Liver (tissue), 9 donors: ENCODE results near the gene MEG3. TPM values are rescaled to one million over a fixed set of nuclear protein-coding genes. Genes with fewer than 3 reads are reported as not detected.

Experiments used
- DNase-seq: peaks from one replicate; pipeline ENCODE4 v3.0.0-alpha.2; 2017; ENCODE audit warnings: low spot score
- H3K27ac ChIP-seq, 2 donors: one replicate each; pipeline ENCODE4 v1.7.0; 2013; ENCODE audit warnings: inconsistent platforms in 2 of 2, low read length in 2 of 2, control low read depth in 1 of 2, low read depth in 1 of 2, mild to moderate bottlenecking in 1 of 2
- H3K27me3 ChIP-seq, 4 donors: one replicate each; pipeline versions ENCODE4 v1.6.1 to v1.7.0; 2013; ENCODE audit warnings: low read length in 3 of 4, inconsistent platforms in 1 of 4, mild to moderate bottlenecking in 1 of 4, moderate library complexity in 1 of 4; ENCODE audit not compliant: control insufficient read depth in 4 of 4, insufficient read depth in 4 of 4
- H3K36me3 ChIP-seq, 4 donors: one replicate each; pipeline versions ENCODE4 v1.6.1 to v1.7.0; 2013; ENCODE audit warnings: low read length in 3 of 4, mild to moderate bottlenecking in 3 of 4, low read depth in 1 of 4, moderate library complexity in 1 of 4; ENCODE audit not compliant: control insufficient read depth in 4 of 4, insufficient read depth in 3 of 4
- H3K4me1 ChIP-seq, 4 donors: one replicate each; pipeline versions ENCODE4 v1.6.1 to v1.7.0; 2013; ENCODE audit warnings: low read length in 3 of 4, mild to moderate bottlenecking in 3 of 4, moderate library complexity in 1 of 4; ENCODE audit not compliant: control insufficient read depth in 4 of 4, insufficient read depth in 4 of 4
- H3K4me3 ChIP-seq, 3 donors: one replicate each; pipeline versions ENCODE4 v1.6.1 to v1.7.0; 2013; ENCODE audit warnings: low read length in 3 of 3, control low read depth in 1 of 3, low read depth in 1 of 3, mild to moderate bottlenecking in 1 of 3
- H3K9ac ChIP-seq, 2 donors: one replicate each; pipeline ENCODE4 v1.7.0; 2013; ENCODE audit warnings: low read length in 2 of 2, mild to moderate bottlenecking in 2 of 2, moderate library complexity in 2 of 2, control low read depth in 1 of 2, low read depth in 1 of 2
- H3K9me3 ChIP-seq, 4 donors: one replicate each; pipeline versions ENCODE4 v1.6.1 to v1.7.0; 2013; ENCODE audit warnings: low read length in 3 of 4; ENCODE audit not compliant: control insufficient read depth in 4 of 4
- EGR1 ChIP-seq, 2 donors: IDR thresholded peaks; 2 replicates each; pipeline ENCODE4 v1.6.1; 2016 to 2018; ENCODE audit warnings: antibody characterized with exemption in 2 of 2, low read depth in 2 of 2
- FOXA1 ChIP-seq: IDR thresholded peaks from 2 replicates; pipeline ENCODE4 v1.6.1; 2016; ENCODE audit warnings: antibody characterized with exemption
- FOXA2 ChIP-seq: IDR thresholded peaks from 2 replicates; pipeline ENCODE4 v1.6.1; 2016; ENCODE audit warnings: antibody characterized with exemption
- GABPA ChIP-seq, 2 donors: IDR thresholded peaks in 1 of 2; conservative IDR thresholded peaks in 1 of 2; 2 replicates each; pipeline ENCODE4 v1.6.1; 2016; ENCODE audit warnings: antibody characterized with exemption in 2 of 2, mild to moderate bottlenecking in 1 of 2, moderate library complexity in 1 of 2
- HNF4A ChIP-seq, 2 donors: conservative IDR thresholded peaks; 2 replicates each; pipeline ENCODE4 v1.6.1; 2016; ENCODE audit warnings: antibody characterized with exemption in 2 of 2, mild to moderate bottlenecking in 2 of 2
- JUND ChIP-seq, 2 donors: IDR thresholded peaks; 2 replicates each; pipeline ENCODE4 v1.6.1; 2016; ENCODE audit warnings: antibody characterized with exemption in 2 of 2
- NR2F2 ChIP-seq: IDR thresholded peaks from 2 replicates; pipeline ENCODE4 v1.6.1; 2016; ENCODE audit warnings: antibody characterized with exemption
- RAD21 ChIP-seq, 2 donors: IDR thresholded peaks; 2 replicates each; pipeline ENCODE4 v1.6.1; 2016; ENCODE audit warnings: antibody characterized with exemption in 2 of 2, mild to moderate bottlenecking in 2 of 2
- RXRA ChIP-seq, 2 donors: IDR thresholded peaks; 2 replicates each; pipeline ENCODE4 v1.6.1; 2017 to 2018; ENCODE audit warnings: antibody characterized with exemption in 2 of 2, mild to moderate bottlenecking in 1 of 2
- SP1 ChIP-seq: IDR thresholded peaks from 2 replicates; pipeline ENCODE4 v1.6.1; 2018; ENCODE audit warnings: antibody characterized with exemption, mild to moderate bottlenecking
- TAF1 ChIP-seq: conservative IDR thresholded peaks from 2 replicates; pipeline ENCODE4 v1.6.1; 2016; ENCODE audit warnings: antibody characterized with exemption, mild to moderate bottlenecking
- YY1 ChIP-seq: IDR thresholded peaks from 2 replicates; pipeline ENCODE4 v1.6.1; 2016; ENCODE audit warnings: antibody characterized with exemption, mild to moderate bottlenecking
- WGBS: extraction: QIAGEN DNeasy Blood & Tissue Kit; methylation state at CpG from one replicate; pipeline ENCODE4 v1.1.7; 2013; 5-methylcytosine and 5-hydroxymethylcytosine counted together
- polyA plus RNA-seq, 2 donors: library from polyadenylated mRNA; stranded (reverse) in 1 of 2; unstranded in 1 of 2; fragments of 200-250 nt in 1 of 2; fragments of >200 nt in 1 of 2; fragmentation: Nextera tagmentation in 1 of 2; extraction: Ambion mirVana in 1 of 2; gene quantifications; one replicate each; pipeline versions ENCODE4 v1.2.1 to v1.2.3, GENCODE V29; 2013 to 2015
- total RNA-seq, 2 donors: library from RNA; depleted of rRNA; stranded (reverse); fragments of >200 nt; gene quantifications; one replicate each; pipeline ENCODE4 v1.2.3, GENCODE V29; 2014
- TF ChIP-seq, protein P1 (sequence below): IDR thresholded peaks from 2 replicates; pipeline ENCODE4 v1.6.1; 2016; ENCODE audit warnings: antibody characterized with exemption
- TF ChIP-seq, protein P2 (sequence below): IDR thresholded peaks from 2 replicates; pipeline ENCODE4 v1.6.1; 2016; ENCODE audit warnings: antibody characterized with exemption
- TF ChIP-seq, protein P3 (sequence below): IDR thresholded peaks from 2 replicates; pipeline ENCODE4 v1.6.1; 2016; ENCODE audit warnings: antibody characterized with exemption, mild to moderate bottlenecking
- TF ChIP-seq, protein P4 (sequence below): IDR thresholded peaks from 2 replicates; pipeline ENCODE4 v1.6.1; 2016; ENCODE audit warnings: antibody characterized with exemption
- donor health status: healthy.
- donor health status: healthy.
- donor health status: healthy.
- donor health status: healthy.
- donor health status: healthy.

Gene MEG3
- total and polyA plus RNA-seq, 4 donors: 12.3 to 485 (median 23.1) TPM

DNA sequence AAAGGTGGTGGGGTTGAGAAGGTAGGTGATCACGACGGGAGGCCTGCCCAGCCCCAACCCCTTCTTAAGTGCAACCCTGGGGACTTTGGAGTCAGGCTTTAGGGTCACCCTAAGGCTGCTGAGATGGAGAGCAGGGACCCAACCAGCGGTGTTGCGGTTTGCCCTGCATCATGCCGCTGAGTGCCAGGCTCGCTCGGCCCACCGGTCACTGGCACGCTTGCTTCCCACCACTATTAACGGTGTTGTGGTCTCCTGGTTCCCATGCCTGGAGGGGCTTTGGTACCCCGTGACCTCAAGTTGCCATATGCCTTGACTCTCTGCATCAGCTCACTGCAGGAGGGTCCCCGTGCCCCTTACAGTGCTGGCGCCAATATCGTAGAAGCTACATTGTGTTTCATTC lies 18.4 kb upstream of the MEG3 start:
- no peak overlapping the region for H3K9ac ChIP-seq
- H3K4me3 ChIP-seq: no peak overlapping the region
- peaks cover 0 to 2% (median 0%) of the 10 kb centered on the region in 4 donors for H3K27me3 ChIP-seq
- H3K9me3 ChIP-seq: peaks cover 0 to 28% (median 14%) of the 10 kb centered on the region in 4 donors
- no peak for DNase-seq
- H3K27ac ChIP-seq: no peak overlapping the region
- no peaks in the 10 kb centered on the region for H3K4me1 ChIP-seq
- TF ChIP-seq RXRA (IDR thresholded peaks at IDR 0.05) (no peak), JUND (IDR thresholded peaks at IDR 0.05) (no peak), NR2F2 (no peak), FOXA1 (no peak)
- H3K36me3 ChIP-seq: no peaks in the 10 kb centered on the region
- WGBS: 94% methylated on average over 14 of the region's 14 CpGs

DNA sequence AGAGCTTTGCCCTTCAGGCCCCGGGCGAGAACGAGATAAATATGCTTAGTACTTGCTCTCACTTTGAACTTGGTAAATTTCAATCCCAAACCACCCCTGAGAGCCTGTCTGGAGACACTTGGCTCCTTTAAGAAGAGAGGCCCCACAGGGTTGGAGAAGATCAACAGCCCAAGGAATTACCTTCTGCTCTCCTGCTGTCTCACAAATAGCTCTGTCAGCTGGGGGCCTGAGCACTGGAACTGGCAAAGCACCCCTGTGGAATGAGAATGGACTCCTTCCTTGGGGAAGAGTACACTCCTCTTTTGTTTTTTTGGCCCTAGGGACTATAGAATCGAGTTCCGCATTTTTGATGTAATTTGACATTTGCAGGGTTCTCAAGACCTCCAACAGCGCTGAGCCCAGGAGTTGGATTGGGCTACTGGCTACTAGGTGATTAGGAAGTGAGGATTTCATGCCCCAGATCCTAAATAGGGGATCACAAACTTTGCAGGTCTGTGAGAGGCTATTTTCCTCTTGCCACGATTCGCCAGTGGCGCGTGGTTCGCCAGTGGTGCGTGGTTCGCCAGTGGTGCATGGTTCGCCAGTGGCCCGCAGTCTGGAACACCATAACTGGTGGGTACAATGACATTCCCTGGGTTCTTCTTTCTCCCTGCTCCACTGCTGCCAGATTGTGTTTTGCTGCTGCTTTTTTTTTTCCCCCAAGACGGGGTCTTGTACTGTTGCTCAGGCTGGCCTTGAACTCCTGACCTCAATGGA lies 17.8 kb upstream of the MEG3 start:
- TF ChIP-seq TAF1 (no peak), RAD21 (IDR thresholded peaks at IDR 0.05) (no peak), YY1 (no peak), SP1 (no peak), JUND (IDR thresholded peaks at IDR 0.05) (no peak), NR2F2 (no peak), GABPA (IDR thresholded peaks at IDR 0.05 in 1 of 2, conservative IDR thresholded peaks at IDR 0.05 in 1 of 2) (no peak), EGR1 (IDR thresholded peaks at IDR 0.05; ENCODE audit: low read depth in 2 of 2) (no peak), FOXA1 (no peak), RXRA (IDR thresholded peaks at IDR 0.05) (no peak), HNF4A (conservative IDR thresholded peaks at IDR 0.05) (no peak), FOXA2 (no peak)
- TF ChIP-seq, protein P1, sequence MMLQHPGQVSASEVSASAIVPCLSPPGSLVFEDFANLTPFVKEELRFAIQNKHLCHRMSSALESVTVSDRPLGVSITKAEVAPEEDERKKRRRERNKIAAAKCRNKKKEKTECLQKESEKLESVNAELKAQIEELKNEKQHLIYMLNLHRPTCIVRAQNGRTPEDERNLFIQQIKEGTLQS: no peak
- TF ChIP-seq, protein P2, sequence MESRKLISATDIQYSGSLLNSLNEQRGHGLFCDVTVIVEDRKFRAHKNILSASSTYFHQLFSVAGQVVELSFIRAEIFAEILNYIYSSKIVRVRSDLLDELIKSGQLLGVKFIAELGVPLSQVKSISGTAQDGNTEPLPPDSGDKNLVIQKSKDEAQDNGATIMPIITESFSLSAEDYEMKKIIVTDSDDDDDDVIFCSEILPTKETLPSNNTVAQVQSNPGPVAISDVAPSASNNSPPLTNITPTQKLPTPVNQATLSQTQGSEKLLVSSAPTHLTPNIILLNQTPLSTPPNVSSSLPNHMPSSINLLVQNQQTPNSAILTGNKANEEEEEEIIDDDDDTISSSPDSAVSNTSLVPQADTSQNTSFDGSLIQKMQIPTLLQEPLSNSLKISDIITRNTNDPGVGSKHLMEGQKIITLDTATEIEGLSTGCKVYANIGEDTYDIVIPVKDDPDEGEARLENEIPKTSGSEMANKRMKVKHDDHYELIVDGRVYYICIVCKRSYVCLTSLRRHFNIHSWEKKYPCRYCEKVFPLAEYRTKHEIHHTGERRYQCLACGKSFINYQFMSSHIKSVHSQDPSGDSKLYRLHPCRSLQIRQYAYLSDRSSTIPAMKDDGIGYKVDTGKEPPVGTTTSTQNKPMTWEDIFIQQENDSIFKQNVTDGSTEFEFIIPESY: no peak
- TF ChIP-seq, protein P3, sequence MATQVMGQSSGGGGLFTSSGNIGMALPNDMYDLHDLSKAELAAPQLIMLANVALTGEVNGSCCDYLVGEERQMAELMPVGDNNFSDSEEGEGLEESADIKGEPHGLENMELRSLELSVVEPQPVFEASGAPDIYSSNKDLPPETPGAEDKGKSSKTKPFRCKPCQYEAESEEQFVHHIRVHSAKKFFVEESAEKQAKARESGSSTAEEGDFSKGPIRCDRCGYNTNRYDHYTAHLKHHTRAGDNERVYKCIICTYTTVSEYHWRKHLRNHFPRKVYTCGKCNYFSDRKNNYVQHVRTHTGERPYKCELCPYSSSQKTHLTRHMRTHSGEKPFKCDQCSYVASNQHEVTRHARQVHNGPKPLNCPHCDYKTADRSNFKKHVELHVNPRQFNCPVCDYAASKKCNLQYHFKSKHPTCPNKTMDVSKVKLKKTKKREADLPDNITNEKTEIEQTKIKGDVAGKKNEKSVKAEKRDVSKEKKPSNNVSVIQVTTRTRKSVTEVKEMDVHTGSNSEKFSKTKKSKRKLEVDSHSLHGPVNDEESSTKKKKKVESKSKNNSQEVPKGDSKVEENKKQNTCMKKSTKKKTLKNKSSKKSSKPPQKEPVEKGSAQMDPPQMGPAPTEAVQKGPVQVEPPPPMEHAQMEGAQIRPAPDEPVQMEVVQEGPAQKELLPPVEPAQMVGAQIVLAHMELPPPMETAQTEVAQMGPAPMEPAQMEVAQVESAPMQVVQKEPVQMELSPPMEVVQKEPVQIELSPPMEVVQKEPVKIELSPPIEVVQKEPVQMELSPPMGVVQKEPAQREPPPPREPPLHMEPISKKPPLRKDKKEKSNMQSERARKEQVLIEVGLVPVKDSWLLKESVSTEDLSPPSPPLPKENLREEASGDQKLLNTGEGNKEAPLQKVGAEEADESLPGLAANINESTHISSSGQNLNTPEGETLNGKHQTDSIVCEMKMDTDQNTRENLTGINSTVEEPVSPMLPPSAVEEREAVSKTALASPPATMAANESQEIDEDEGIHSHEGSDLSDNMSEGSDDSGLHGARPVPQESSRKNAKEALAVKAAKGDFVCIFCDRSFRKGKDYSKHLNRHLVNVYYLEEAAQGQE: no peak
- TF ChIP-seq, protein P4, sequence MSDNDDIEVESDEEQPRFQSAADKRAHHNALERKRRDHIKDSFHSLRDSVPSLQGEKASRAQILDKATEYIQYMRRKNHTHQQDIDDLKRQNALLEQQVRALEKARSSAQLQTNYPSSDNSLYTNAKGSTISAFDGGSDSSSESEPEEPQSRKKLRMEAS: no peak
- WGBS: 87% methylated on average over 16 of the region's 16 CpGs
- H3K4me1 ChIP-seq: no peaks in the 10 kb centered on the region
- peaks cover 0 to 28% (median 14%) of the 10 kb centered on the region in 4 donors for H3K9me3 ChIP-seq
- no peak for DNase-seq
- H3K27me3 ChIP-seq: peaks cover 0 to 2% (median 0%) of the 10 kb centered on the region in 4 donors
- H3K36me3 ChIP-seq: no peaks in the 10 kb centered on the region
- no peak overlapping the region for H3K4me3 ChIP-seq
- H3K9ac ChIP-seq: no peak overlapping the region
- H3K27ac ChIP-seq: no peak overlapping the region
